IMR-90 (cell line): ENCODE data around the gene NPAS3. TPM values are rescaled to one million over a fixed set of nuclear protein-coding genes. Genes with fewer than 3 reads are reported as not detected.

Experiments
- ATAC-seq: fragments of 200-7000 bp; cut with Tn5 transposase; 2 replicates; pipeline ENCODE4 v1.9.1; 2020; ENCODE audit warnings: low read depth, mild to moderate bottlenecking, moderate library complexity
- BruUV-seq: library from RNA; stranded (reverse); fragments of 400-500 nt; replicated peaks from 2 replicates; lab custom pipeline; 2021; lab: Mats Ljungman, UMichigan
- CTCF ChIA-PET: fragments of 300-600 bp; formaldehyde crosslinking; extraction: SDS; loops from one replicate; lab custom pipeline; 2021; ENCODE audit warnings: antibody characterized with exemption; lab: Yijun Ruan, JAX
- POLR2A ChIA-PET: fragments of 300-600 bp; sonication (Branson Sonifier 250); formaldehyde crosslinking; loops from one replicate; lab custom pipeline; 2022; ENCODE audit warnings: antibody characterized with exemption; ENCODE audit not compliant: unreplicated experiment; lab: Charles Lee
- DNase-seq: peaks from one replicate; pipeline ENCODE4 v3.0.0; 2013
- H2AFZ ChIP-seq: replicated peaks from 2 replicates; pipeline ENCODE3; 2013; ENCODE audit warnings: low read length, mild to moderate bottlenecking; ENCODE audit not compliant: poor library complexity
- H2AK5ac ChIP-seq: 2 replicates; pipeline ENCODE4 v1.6.1; 2013; ENCODE audit warnings: low read depth, low read length, inconsistent platforms
- H2AK9ac ChIP-seq: replicated peaks from 2 replicates; pipeline ENCODE3; 2013; ENCODE audit warnings: mild to moderate bottlenecking, low read depth, low read length, moderate library complexity; ENCODE audit not compliant: poor library complexity
- H2BK120ac ChIP-seq: 2 replicates; pipeline ENCODE4 v1.6.1; 2013; ENCODE audit warnings: low read depth, low read length, inconsistent platforms
- H2BK15ac ChIP-seq: 3 replicates; pipeline ENCODE4 v1.6.1; 2013; ENCODE audit warnings: low read depth, low read length, inconsistent platforms
- H2BK20ac ChIP-seq: 2 replicates; pipeline ENCODE4 v1.6.1; 2013; ENCODE audit warnings: low read depth, mild to moderate bottlenecking, inconsistent platforms, low read length, moderate library complexity
- H2BK5ac ChIP-seq: 2 replicates; pipeline ENCODE4 v1.6.1; 2013; ENCODE audit warnings: mild to moderate bottlenecking, low read depth, low read length, inconsistent platforms; ENCODE audit not compliant: poor library complexity, severe bottlenecking
- H3K14ac ChIP-seq: replicated peaks from 2 replicates; pipeline ENCODE4 v1.6.1; 2013; ENCODE audit warnings: low read depth, low read length, inconsistent platforms
- H3K18ac ChIP-seq: 2 replicates; pipeline ENCODE4 v1.6.1; 2013; ENCODE audit warnings: low read depth, low read length, control low read depth
- H3K23ac ChIP-seq: 2 replicates; pipeline ENCODE4 v1.6.1; 2013; ENCODE audit warnings: low read depth, low read length, inconsistent platforms
- H3K27ac ChIP-seq: 2 replicates; pipeline ENCODE4 v1.5.1; 2013; ENCODE audit warnings: mild to moderate bottlenecking, control low read depth, low read length; ENCODE audit not compliant: insufficient read depth
- H3K27me3 ChIP-seq: 2 replicates; pipeline ENCODE4 v1.6.1; 2013; ENCODE audit warnings: low read length; ENCODE audit not compliant: control insufficient read depth, insufficient read depth
- H3K36me3 ChIP-seq: 2 replicates; pipeline ENCODE4 v1.6.1; 2013; ENCODE audit warnings: low read length, mixed read lengths; ENCODE audit not compliant: control insufficient read depth, insufficient read depth
- H3K4ac ChIP-seq: 2 replicates; pipeline ENCODE4 v1.6.1; 2013; ENCODE audit warnings: low read depth, low read length, inconsistent platforms
- H3K4me1 ChIP-seq: 2 replicates; pipeline ENCODE4 v1.6.1; 2013; ENCODE audit warnings: low read length, mixed read lengths; ENCODE audit not compliant: control insufficient read depth, insufficient read depth
- H3K4me2 ChIP-seq: 2 replicates; pipeline ENCODE4 v1.6.1; 2013; ENCODE audit warnings: low read depth, mild to moderate bottlenecking, control low read depth, low read length, moderate library complexity
- H3K4me3 ChIP-seq: 2 replicates; pipeline ENCODE4 v1.5.1; 2013; ENCODE audit warnings: low read depth, mild to moderate bottlenecking, control low read depth, low read length, moderate library complexity; ENCODE audit not compliant: insufficient read depth
- H3K56ac ChIP-seq: 2 replicates; pipeline ENCODE4 v1.6.1; 2013; ENCODE audit warnings: low read length, inconsistent platforms; ENCODE audit not compliant: insufficient read depth; ENCODE audit errors: extremely low read depth
- H3K79me1 ChIP-seq, 2 experiments: 2 replicates each; pipeline ENCODE4 v1.6.1; 2013; ENCODE audit warnings: low read length in 2 of 2, inconsistent platforms in 1 of 2, low read depth in 1 of 2
- H3K9ac ChIP-seq: 2 replicates; pipeline ENCODE4 v1.6.1; 2013; ENCODE audit warnings: low read depth, low read length, control low read depth
- H3K9me1 ChIP-seq: 2 replicates; pipeline ENCODE4 v1.6.1; 2013; ENCODE audit warnings: low read length, inconsistent platforms; ENCODE audit not compliant: insufficient read depth
- H3K9me3 ChIP-seq: 2 replicates; pipeline ENCODE4 v1.6.1; 2013; ENCODE audit warnings: low read length; ENCODE audit not compliant: control insufficient read depth, insufficient read depth
- H4K20me1 ChIP-seq: 2 replicates; pipeline ENCODE4 v1.6.1; 2013; ENCODE audit warnings: low read length, inconsistent platforms; ENCODE audit not compliant: insufficient read depth
- H4K5ac ChIP-seq: 2 replicates; pipeline ENCODE4 v1.6.1; 2013; ENCODE audit warnings: mild to moderate bottlenecking, low read depth, low read length, control low read depth
- H4K8ac ChIP-seq, 2 experiments: 2 replicates each; pipeline ENCODE4 v1.6.1; 2013; ENCODE audit warnings: low read depth in 2 of 2, low read length in 2 of 2, control low read depth in 1 of 2, inconsistent platforms in 1 of 2
- H4K91ac ChIP-seq: 2 replicates; pipeline ENCODE4 v1.6.1; 2013; ENCODE audit warnings: low read depth, low read length, inconsistent platforms; ENCODE audit not compliant: insufficient read depth
- BHLHE40 ChIP-seq: fragments of 150-350 bp; IDR thresholded peaks from 2 replicates; pipeline ENCODE4 v1.6.1; 2016; ENCODE audit warnings: mild to moderate bottlenecking, low read depth, low read length
- CEBPB ChIP-seq: IDR thresholded peaks from 2 replicates; pipeline ENCODE4 v1.6.1; 2012; ENCODE audit warnings: low read depth, low read length, improper control_type of control experiment
- CHD1 ChIP-seq: IDR thresholded peaks from 2 replicates; pipeline ENCODE4 v1.6.1; 2012; ENCODE audit warnings: low read depth, low read length, improper control_type of control experiment
- FOS ChIP-seq: fragments of 150-350 bp; IDR thresholded peaks from 2 replicates; pipeline ENCODE4 v1.6.1; 2016; ENCODE audit warnings: low read depth, low read length
- MAFK ChIP-seq: IDR thresholded peaks from 2 replicates; pipeline ENCODE4 v1.6.1; 2012; ENCODE audit warnings: low read depth, low read length, improper control_type of control experiment
- MAZ ChIP-seq: IDR thresholded peaks from 2 replicates; pipeline ENCODE4 v1.6.1; 2012; ENCODE audit warnings: low read depth, mild to moderate bottlenecking, low read length, improper control_type of control experiment, moderate library complexity, borderline replicate concordance
- MXI1 ChIP-seq: IDR thresholded peaks from 2 replicates; pipeline ENCODE4 v1.6.1; 2012; ENCODE audit warnings: low read depth, mild to moderate bottlenecking, low read length, moderate library complexity, borderline replicate concordance
- NFE2L2 ChIP-seq: fragments of 150-350 bp; IDR thresholded peaks from 2 replicates; pipeline ENCODE4 v1.6.1; 2016; ENCODE audit warnings: low read depth, mild to moderate bottlenecking, low read length
- POLR2A ChIP-seq: IDR thresholded peaks from 2 replicates; pipeline ENCODE4 v1.6.1; 2012; ENCODE audit warnings: mild to moderate bottlenecking, low read depth, low read length
- RAD21 ChIP-seq: IDR thresholded peaks from 2 replicates; pipeline ENCODE4 v1.6.1; 2012; ENCODE audit warnings: low read length, improper control_type of control experiment
- RFX5 ChIP-seq: IDR thresholded peaks from 2 replicates; pipeline ENCODE4 v1.8.0; 2012; ENCODE audit warnings: low read depth, mild to moderate bottlenecking, low read length, moderate library complexity
- SMC3 ChIP-seq: fragments of 150-350 bp; IDR thresholded peaks from 2 replicates; pipeline ENCODE4 v1.6.1; 2016; ENCODE audit warnings: low read depth, mild to moderate bottlenecking, antibody characterized with exemption, low read length, moderate library complexity
- WGBS, 2 experiments: methylation state at CpG; one replicate each; pipeline versions ENCODE4 v1.1.5 to v1.1.7; 2013; ENCODE audit warnings: missing lambda C conversion rate in 2 of 2; ENCODE audit not compliant: insufficient read length in 1 of 2; ENCODE audit errors: extremely low coverage in 2 of 2; 5-methylcytosine and 5-hydroxymethylcytosine counted together
- dilution Hi-C: fragments of 300-500 bp; cut with HindIII; formaldehyde crosslinking; loops from one replicate; pipeline ENCODE4 v1.14.3; 2018; ENCODE audit warnings: low sequenced_read_pairs; ENCODE audit not compliant: unreplicated experiment
- in situ Hi-C: fragments of 300-500 bp; cut with MboI; formaldehyde crosslinking; loops from 3 replicates; pipeline ENCODE4 v1.14.3; 2019; ENCODE audit warnings: low sequenced_read_pairs, inconsistent platforms, mixed read lengths
- intact Hi-C: fragments of 100-400 bp; cut with micrococcal nuclease; formaldehyde crosslinking; loops from 2 replicates; pipeline ENCODE4 v1.10.0; 2022
- polyA plus RNA-seq, 3 experiments: library from polyadenylated mRNA; depleted of rRNA; stranded (reverse); fragments of >200 nt; gene quantifications; 2 replicates each; pipeline ENCODE4 v1.2.3, GENCODE V29; 2012; ENCODE audit warnings: low replicate concordance in 1 of 3
- total RNA-seq: library from RNA; depleted of rRNA; stranded (reverse); fragments of >200 nt; gene quantifications from 2 replicates; pipeline ENCODE4 v1.2.3, GENCODE V29; 2012
- TF ChIP-seq, protein P1 (sequence below): fragments of 150-350 bp; IDR thresholded peaks from 2 replicates; pipeline ENCODE4 v1.6.1; 2016; ENCODE audit warnings: low read depth, mild to moderate bottlenecking, low read length, moderate library complexity, borderline replicate concordance
- TF ChIP-seq, protein P2 (sequence below): fragments of 150-350 bp; IDR thresholded peaks from 2 replicates; pipeline ENCODE4 v1.6.1; 2017; ENCODE audit warnings: mild to moderate bottlenecking, antibody characterized with exemption, low read length, low read depth

Gene NPAS3
- total and polyA plus RNA-seq, 2 of the 4 experiments (the other 2 are of a cell fraction), result not detected

DNA sequence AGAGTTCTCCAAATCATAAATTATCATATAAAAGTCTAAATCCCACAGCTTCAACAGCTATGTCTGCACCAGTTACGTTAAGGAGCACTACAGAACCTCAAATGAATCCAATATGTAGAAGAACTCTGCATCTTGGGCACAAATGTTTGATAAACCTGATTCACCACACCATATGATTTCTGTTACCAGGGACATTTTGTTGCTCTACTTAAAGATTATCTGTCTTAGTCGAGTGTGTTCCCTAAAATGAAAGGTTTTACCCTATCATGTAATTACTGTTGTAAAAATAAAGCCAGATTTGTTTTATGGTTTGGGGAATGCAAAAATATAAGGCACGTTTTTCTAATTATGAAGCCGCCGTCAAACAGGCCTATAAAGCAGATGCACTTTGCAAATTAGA, 649.1 kb downstream of the NPAS3 start:
- no peak overlapping the region for H2BK120ac ChIP-seq
- H3K9me1 ChIP-seq, result no peaks in the 10 kb centered on the region
- H4K5ac ChIP-seq, result no peak overlapping the region
- no peak overlapping the region for H2BK15ac ChIP-seq
- H2AFZ ChIP-seq, result no peak overlapping the region
- H3K27me3 ChIP-seq, result no peaks in the 10 kb centered on the region
- H3K27ac ChIP-seq, result no peak overlapping the region
- TF ChIP-seq BHLHE40, result no peak
- no peak for TF ChIP-seq MAZ
- TF ChIP-seq SMC3, result no peak
- no peak for TF ChIP-seq CEBPB
- TF ChIP-seq POLR2A, result no peak
- TF ChIP-seq RAD21, result no peak
- TF ChIP-seq MAFK, result no peak
- TF ChIP-seq MXI1, result no peak
- no peak for TF ChIP-seq RFX5
- TF ChIP-seq, protein P1, sequence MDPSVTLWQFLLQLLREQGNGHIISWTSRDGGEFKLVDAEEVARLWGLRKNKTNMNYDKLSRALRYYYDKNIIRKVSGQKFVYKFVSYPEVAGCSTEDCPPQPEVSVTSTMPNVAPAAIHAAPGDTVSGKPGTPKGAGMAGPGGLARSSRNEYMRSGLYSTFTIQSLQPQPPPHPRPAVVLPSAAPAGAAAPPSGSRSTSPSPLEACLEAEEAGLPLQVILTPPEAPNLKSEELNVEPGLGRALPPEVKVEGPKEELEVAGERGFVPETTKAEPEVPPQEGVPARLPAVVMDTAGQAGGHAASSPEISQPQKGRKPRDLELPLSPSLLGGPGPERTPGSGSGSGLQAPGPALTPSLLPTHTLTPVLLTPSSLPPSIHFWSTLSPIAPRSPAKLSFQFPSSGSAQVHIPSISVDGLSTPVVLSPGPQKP, result no peak
- TF ChIP-seq, protein P2, sequence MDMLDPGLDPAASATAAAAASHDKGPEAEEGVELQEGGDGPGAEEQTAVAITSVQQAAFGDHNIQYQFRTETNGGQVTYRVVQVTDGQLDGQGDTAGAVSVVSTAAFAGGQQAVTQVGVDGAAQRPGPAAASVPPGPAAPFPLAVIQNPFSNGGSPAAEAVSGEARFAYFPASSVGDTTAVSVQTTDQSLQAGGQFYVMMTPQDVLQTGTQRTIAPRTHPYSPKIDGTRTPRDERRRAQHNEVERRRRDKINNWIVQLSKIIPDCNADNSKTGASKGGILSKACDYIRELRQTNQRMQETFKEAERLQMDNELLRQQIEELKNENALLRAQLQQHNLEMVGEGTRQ, result no peak
- no peak for TF ChIP-seq NFE2L2
- no peak for TF ChIP-seq FOS
- TF ChIP-seq CHD1, result no peak
- H3K9me3 ChIP-seq, result no peaks in the 10 kb centered on the region
- in situ Hi-C loops, result no loop called here
- H3K4me2 ChIP-seq, result no peak overlapping the region
- WGBS, 2 experiments, result no CpG with 5 or more reads among the region's 5 CpGs
- intact Hi-C loops, result no loop called here
- H4K8ac ChIP-seq, result no peak overlapping the region
- ChIA-PET CTCF (no interaction called here), POLR2A (no interaction called here)
- no peak overlapping the region for H2BK5ac ChIP-seq
- no peak overlapping the region for H2AK5ac ChIP-seq
- dilution Hi-C loops, result no loop called here
- DNase-seq (no peak), ATAC-seq (no peak)
- no peak overlapping the region for H2BK20ac ChIP-seq
- H3K4ac ChIP-seq, result no peak overlapping the region
- no peaks in the 10 kb centered on the region for H3K36me3 ChIP-seq
- no peak overlapping the region for H3K14ac ChIP-seq
- no peaks in the 10 kb centered on the region for H3K79me1 ChIP-seq
- no peaks in the 10 kb centered on the region for H4K20me1 ChIP-seq
- H3K4me3 ChIP-seq, result no peak overlapping the region
- H3K9ac ChIP-seq, result no peak overlapping the region
- H3K23ac ChIP-seq, result no peak overlapping the region
- no peak overlapping the region for H3K56ac ChIP-seq
- no peak overlapping the region for H4K91ac ChIP-seq
- no peak overlapping the region for H3K18ac ChIP-seq
- no TSS peak for BruUV-seq
- H3K4me1 ChIP-seq, result no peaks in the 10 kb centered on the region
- no peak overlapping the region for H2AK9ac ChIP-seq
